AG04450 (cell line): ENCODE data around the gene CPT2. TPM values are rescaled to one million over a fixed set of nuclear protein-coding genes. Genes with fewer than 3 reads are reported as not detected.

Experiments
- CTCF ChIA-PET: fragments of 300-600, 350-600 bp; formaldehyde crosslinking; extraction: SDS; loops from one replicate; lab custom pipeline; 2022; ENCODE audit warnings: antibody characterized with exemption, inconsistent platforms; lab: Charles Lee
- POLR2A ChIA-PET: fragments of 350-600 bp; formaldehyde crosslinking; extraction: SDS; loops from one replicate; lab custom pipeline; 2021; ENCODE audit warnings: antibody characterized with exemption, inconsistent platforms; lab: Yijun Ruan, JAX
- DNase-seq: peaks from one replicate; pipeline ENCODE4 v3.0.0-alpha.2; 2011; ENCODE audit warnings: low read depth, low spot score
- H3K27ac ChIP-seq: one replicate; pipeline ENCODE4 v1.5.1; 2012; ENCODE audit warnings: low read depth, low read length, control low read depth
- H3K27me3 ChIP-seq: one replicate; pipeline ENCODE4 v1.6.0; 2012; ENCODE audit warnings: low read length; ENCODE audit not compliant: control insufficient read depth, insufficient read depth
- H3K4me3 ChIP-seq: 2 replicates; pipeline ENCODE4 v1.5.1; 2011; ENCODE audit warnings: mild to moderate bottlenecking, low read depth, low read length, control low read depth
- H3K9me3 ChIP-seq: 2 replicates; pipeline ENCODE4 v1.5.1; 2012; ENCODE audit warnings: low read length; ENCODE audit not compliant: control insufficient read depth, insufficient read depth
- polyA plus RNA-seq: library from polyadenylated mRNA; depleted of rRNA; stranded (reverse); fragments of >200 nt; gene quantifications from 2 replicates; pipeline ENCODE4 v1.2.3, GENCODE V29; 2011
- TF ChIP-seq, protein P1 (sequence below): IDR thresholded peaks from 2 replicates; pipeline ENCODE4 v1.5.1; 2011; ENCODE audit warnings: low read depth, low read length, control low read depth, inconsistent platforms

The CPT2 gene
- polyA plus RNA-seq, 1 experiment = 17.6 TPM

GRCh38 chr1:53154859-53155438, 41.7 kb upstream of the CPT2 start:
- ChIA-PET CTCF (interaction anchor here (1.3 kb wide), 1 partner anchor 32 kb away, joined by 3 read pairs; no protein-coding TSS in a partner anchor), POLR2A (no interaction called here)
- Histone ChIP-seq H3K27me3 (no peaks in the 10 kb centered on the region), H3K4me3 (no peak overlapping the region), H3K27ac (no peak overlapping the region), H3K9me3 (no peaks in the 10 kb centered on the region)
- TF ChIP-seq, protein P1, sequence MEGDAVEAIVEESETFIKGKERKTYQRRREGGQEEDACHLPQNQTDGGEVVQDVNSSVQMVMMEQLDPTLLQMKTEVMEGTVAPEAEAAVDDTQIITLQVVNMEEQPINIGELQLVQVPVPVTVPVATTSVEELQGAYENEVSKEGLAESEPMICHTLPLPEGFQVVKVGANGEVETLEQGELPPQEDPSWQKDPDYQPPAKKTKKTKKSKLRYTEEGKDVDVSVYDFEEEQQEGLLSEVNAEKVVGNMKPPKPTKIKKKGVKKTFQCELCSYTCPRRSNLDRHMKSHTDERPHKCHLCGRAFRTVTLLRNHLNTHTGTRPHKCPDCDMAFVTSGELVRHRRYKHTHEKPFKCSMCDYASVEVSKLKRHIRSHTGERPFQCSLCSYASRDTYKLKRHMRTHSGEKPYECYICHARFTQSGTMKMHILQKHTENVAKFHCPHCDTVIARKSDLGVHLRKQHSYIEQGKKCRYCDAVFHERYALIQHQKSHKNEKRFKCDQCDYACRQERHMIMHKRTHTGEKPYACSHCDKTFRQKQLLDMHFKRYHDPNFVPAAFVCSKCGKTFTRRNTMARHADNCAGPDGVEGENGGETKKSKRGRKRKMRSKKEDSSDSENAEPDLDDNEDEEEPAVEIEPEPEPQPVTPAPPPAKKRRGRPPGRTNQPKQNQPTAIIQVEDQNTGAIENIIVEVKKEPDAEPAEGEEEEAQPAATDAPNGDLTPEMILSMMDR = no peak
- DNase-seq = no peak

- ChIA-PET CTCF (interaction anchor here (1.3 kb wide), 1 partner anchor 31 kb away, joined by 3 read pairs; no protein-coding TSS in a partner anchor), POLR2A (no interaction called here)
- no peak for DNase-seq
- Histone ChIP-seq H3K27me3 (no peaks in the 10 kb centered on the region), H3K4me3 (no peak overlapping the region), H3K9me3 (no peaks in the 10 kb centered on the region), H3K27ac (no peak overlapping the region)
- TF ChIP-seq, protein P1 = no peak
These were observed 41.1 kb upstream of the CPT2 start for GRCh38 chr1:53155534-53155933.

DNA sequence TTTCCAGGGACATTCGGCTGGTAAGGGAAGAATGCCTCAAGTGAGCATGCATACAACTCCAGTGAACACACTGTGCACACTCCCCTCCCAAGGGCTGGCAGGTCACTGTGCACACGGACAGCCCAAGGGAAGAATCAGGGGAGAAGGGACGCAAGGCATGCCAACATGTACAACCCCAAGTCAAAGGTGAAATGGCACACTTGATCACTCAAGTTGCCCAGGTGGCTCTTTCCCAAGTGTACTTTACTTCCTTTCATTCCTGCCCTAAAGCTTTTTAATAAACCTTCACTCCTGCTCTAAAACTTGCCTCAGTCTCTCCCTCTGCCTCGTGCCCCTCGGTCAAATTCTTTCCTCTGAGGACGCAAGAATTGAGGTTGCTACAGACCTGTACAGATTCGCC, 40.7 kb upstream of the CPT2 start:
- no peak for DNase-seq
- CTCF ChIA-PET = interaction anchor here (1.3 kb wide), 1 partner anchor 31 kb away, joined by 3 read pairs; no protein-coding TSS in a partner anchor
- no peaks in the 10 kb centered on the region for H3K9me3 ChIP-seq
- POLR2A ChIA-PET = no interaction called here
- H3K4me3 ChIP-seq = no peak overlapping the region
- TF ChIP-seq, protein P1 = no peak
- H3K27ac ChIP-seq = no peak overlapping the region
- no peaks in the 10 kb centered on the region for H3K27me3 ChIP-seq

GRCh38 chr1:53156783-53157182, 39.8 kb upstream of the CPT2 start:
- Histone ChIP-seq H3K4me3 (no peak overlapping the region), H3K9me3 (no peaks in the 10 kb centered on the region), H3K27ac (no peak overlapping the region), H3K27me3 (no peaks in the 10 kb centered on the region)
- POLR2A ChIA-PET = no interaction called here
- DNase-seq = no peak
- CTCF ChIA-PET = no interaction called here
- TF ChIP-seq, protein P1 = no peak

DNA sequence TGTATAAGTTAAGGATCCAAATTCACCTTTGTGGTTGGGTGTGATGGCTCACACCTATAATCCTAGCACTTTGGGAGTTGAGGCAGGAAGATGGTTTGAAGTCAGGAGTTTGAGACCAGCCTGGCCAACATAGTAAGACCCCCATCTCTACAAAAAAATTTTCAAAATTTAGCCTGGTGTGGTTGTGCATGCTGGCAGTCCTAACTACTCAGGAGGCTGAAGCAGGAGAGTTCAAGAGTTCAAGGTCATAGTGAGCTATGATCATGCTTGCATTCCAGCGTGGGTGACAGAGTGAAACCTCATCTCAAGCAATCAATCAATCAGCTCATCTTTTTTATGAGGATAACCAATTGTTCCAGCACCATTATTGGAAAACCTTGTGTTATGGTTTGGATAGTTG, 37.7 kb upstream of the CPT2 start:
- no peak for DNase-seq
- Histone ChIP-seq H3K27ac (no peak overlapping the region), H3K4me3 (no peak overlapping the region), H3K27me3 (no peaks in the 10 kb centered on the region), H3K9me3 (no peaks in the 10 kb centered on the region)
- TF ChIP-seq, protein P1 = no peak
- CTCF ChIA-PET = no interaction called here
- POLR2A ChIA-PET = no interaction called here
